Smooth muscle cell (in vitro differentiated cells): Measurements from ENCODE around the gene ECT2. TPM values are rescaled to one million over a fixed set of nuclear protein-coding genes. Genes with fewer than 3 reads are reported as not detected.
"Not testable (repeated sequence)": the region's sequence is repeated elsewhere in the genome, so short reads cannot be mapped to it uniquely, and the experiment has no call there.

Source experiments
- DNase-seq: peaks from one replicate; lab custom pipeline; 2025; ENCODE audit not compliant: unreplicated experiment; lab: John Stamatoyannopoulos, UW
- H2AFZ ChIP-seq: fragments of 200-600 bp; sonication (generic); 2 replicates; pipeline ENCODE4 v1.6.0; 2016; ENCODE audit warnings: antibody characterized with exemption, low read depth, mild to moderate bottlenecking
- H3F3A ChIP-seq: fragments of 200-600 bp; sonication (generic); 2 replicates; pipeline ENCODE4 v1.6.0; 2017; ENCODE audit warnings: antibody characterized with exemption, low read depth
- H3K27ac ChIP-seq: fragments of 200-600 bp; sonication (generic); 2 replicates; pipeline ENCODE4 v1.5.1; 2016; ENCODE audit warnings: low read depth, mild to moderate bottlenecking
- H3K27me3 ChIP-seq: fragments of 200-600 bp; sonication (generic); 2 replicates; pipeline ENCODE4 v1.6.1; 2016; ENCODE audit warnings: low read depth, mild to moderate bottlenecking
- H3K36me3 ChIP-seq: fragments of 200-600 bp; sonication (generic); 2 replicates; pipeline ENCODE4 v1.5.1; 2016; ENCODE audit warnings: low read depth
- H3K4me1 ChIP-seq: fragments of 200-600 bp; sonication (generic); 2 replicates; pipeline ENCODE4 v1.5.1; 2016; ENCODE audit warnings: low read depth
- H3K4me2 ChIP-seq: fragments of 200-600 bp; sonication (generic); 2 replicates; pipeline ENCODE4 v1.6.0; 2016; ENCODE audit warnings: mild to moderate bottlenecking
- H3K4me3 ChIP-seq: fragments of 200-600 bp; sonication (generic); 2 replicates; pipeline ENCODE4 v1.5.1; 2016; ENCODE audit warnings: mild to moderate bottlenecking
- H3K79me2 ChIP-seq: fragments of 200-600 bp; sonication (generic); 2 replicates; pipeline ENCODE4 v1.6.0; 2016; ENCODE audit warnings: low read depth, mild to moderate bottlenecking
- H3K9ac ChIP-seq: fragments of 200-600 bp; sonication (generic); 2 replicates; pipeline ENCODE4 v1.6.0; 2016; ENCODE audit warnings: low read depth
- H3K9me3 ChIP-seq: fragments of 200-600 bp; sonication (generic); replicated peaks from 2 replicates; pipeline ENCODE4 v1.5.1; 2016; ENCODE audit warnings: low read depth
- H4K20me1 ChIP-seq: fragments of 200-600 bp; sonication (generic); 2 replicates; pipeline ENCODE4 v1.6.0; 2016; ENCODE audit warnings: low read depth
- CTCF ChIP-seq: fragments of 200-600 bp; sonication (generic); IDR thresholded peaks from 2 replicates; pipeline ENCODE4 v1.5.1; 2017; ENCODE audit warnings: borderline replicate concordance, mild to moderate bottlenecking, antibody characterized with exemption; ENCODE audit not compliant: insufficient read depth, poor library complexity, severe bottlenecking
- WGBS: methylation state at CpG from one replicate; pipeline ENCODE4 v1.1.7; 2016; ENCODE audit warnings: low lambda C conversion rate; 5-methylcytosine and 5-hydroxymethylcytosine counted together
- polyA plus RNA-seq: library from polyadenylated mRNA; unstranded; fragments of >200 nt; fragmentation: Nextera tagmentation; extraction: Ambion mirVana; gene quantifications from 2 replicates; pipeline ENCODE4 v1.2.1, GENCODE V29; 2016
- total RNA-seq: library from RNA; depleted of rRNA; stranded (reverse); fragments of >200 nt; gene quantifications from 2 replicates; pipeline ENCODE4 v1.2.3, GENCODE V29; 2014

Gene ECT2
- total and polyA plus RNA-seq, 2 experiments from 2014 or later, result 10.9 to 32.1 TPM

DNA sequence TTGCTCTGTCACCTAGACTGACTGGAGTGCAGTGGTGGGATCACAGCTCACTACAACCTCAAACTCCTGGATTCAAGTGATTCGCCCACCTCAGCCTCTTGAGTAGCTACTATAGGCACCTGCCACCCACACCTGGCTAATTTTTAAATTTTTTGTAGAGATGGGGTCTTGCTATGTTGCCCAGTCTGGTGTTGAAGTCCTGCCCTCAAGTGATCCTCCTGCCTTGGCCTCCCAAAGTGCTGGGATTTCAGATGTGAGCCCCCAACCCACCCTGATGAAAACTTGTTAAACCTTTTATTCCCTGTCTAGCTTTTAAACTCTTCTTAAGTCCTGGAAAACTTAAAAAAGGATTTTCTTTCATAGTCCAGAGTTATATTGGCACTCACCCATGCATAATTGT lies 2.6 kb downstream of the ECT2 start:
- Histone ChIP-seq H3F3A (no peaks in the 10 kb centered on the region), H3K4me1 (peaks cover 12% of the 10 kb centered on the region), H2AFZ (no peak overlapping the region), H3K27ac (no peak overlapping the region), H3K9ac (no peak overlapping the region), H3K27me3 (no peaks in the 10 kb centered on the region), H3K36me3 (no peaks in the 10 kb centered on the region), H3K79me2 (peaks cover 39% of the 10 kb centered on the region), H3K9me3 (no peaks in the 10 kb centered on the region), H3K4me3 (no peak overlapping the region), H3K4me2 (no peak overlapping the region), H4K20me1 (no peaks in the 10 kb centered on the region)
- 100% methylated on average over 1 of the region's 1 CpG for WGBS
- no peak for DNase-seq
- no peak for TF ChIP-seq CTCF

DNA sequence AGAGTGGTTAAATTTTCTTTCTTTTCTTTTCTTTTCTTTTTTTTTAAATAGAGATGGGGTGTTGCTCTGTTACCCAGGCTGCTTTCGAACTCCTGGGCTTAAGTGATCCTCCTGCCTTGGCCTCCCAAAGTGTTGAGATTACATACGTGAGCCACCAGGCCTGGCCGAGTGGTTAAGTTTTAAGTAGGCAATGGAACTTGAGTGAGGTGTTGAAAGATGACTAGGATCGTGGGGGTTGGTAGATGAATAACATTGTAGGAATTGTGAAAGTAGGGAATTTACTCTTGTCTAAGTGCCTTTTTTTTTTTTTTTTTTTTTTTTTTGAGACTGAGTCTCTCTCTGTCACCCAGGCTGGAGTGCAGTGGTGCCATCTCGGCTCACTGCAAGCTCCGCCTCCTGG lies 9.9 kb downstream of the ECT2 start:
- not testable (repeated sequence) for H3K9me3 ChIP-seq, H3K4me1 ChIP-seq, H4K20me1 ChIP-seq, H3K79me2 ChIP-seq, H3K9ac ChIP-seq, H3K27me3 ChIP-seq, H3K4me3 ChIP-seq, DNase-seq, H3K4me2 ChIP-seq, H3F3A ChIP-seq, H3K27ac ChIP-seq, H2AFZ ChIP-seq
- H3K36me3 ChIP-seq, result peaks cover 17% of the 10 kb centered on the region
- 80% methylated on average over 6 of the region's 6 CpGs for WGBS

DNA sequence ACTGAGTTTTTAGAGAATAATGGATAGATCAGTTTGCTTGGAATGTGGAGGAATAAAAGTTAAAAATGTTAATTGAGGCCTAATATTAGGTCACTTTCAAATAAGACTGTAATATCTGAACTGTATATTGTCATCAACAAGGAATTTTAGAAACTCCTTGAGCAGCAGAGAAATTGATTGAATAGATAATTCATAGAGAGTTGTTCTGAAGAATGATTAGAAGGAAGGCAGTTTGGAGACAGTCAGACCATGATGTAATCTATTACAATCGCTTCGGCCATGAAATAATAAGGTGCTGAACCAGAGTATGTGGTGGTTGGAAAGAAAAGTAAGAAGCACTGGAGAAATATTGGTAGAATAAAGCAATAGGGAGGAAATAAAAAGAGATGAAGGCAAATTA lies 15.7 kb downstream of the ECT2 start:
- DNase-seq, result no peak
- Histone ChIP-seq H3K4me3 (no peak overlapping the region), H3K36me3 (peaks cover 24% of the 10 kb centered on the region), H3K4me2 (no peak overlapping the region), H3F3A (no peaks in the 10 kb centered on the region), H3K9ac (no peak overlapping the region), H3K27me3 (no peaks in the 10 kb centered on the region), H3K79me2 (no peaks in the 10 kb centered on the region), H3K4me1 (no peaks in the 10 kb centered on the region), H3K27ac (no peak overlapping the region), H3K9me3 (no peaks in the 10 kb centered on the region), H2AFZ (no peak overlapping the region), H4K20me1 (no peaks in the 10 kb centered on the region)
- TF ChIP-seq CTCF, result no peak
- WGBS, result 100% methylated on average over 2 of the region's 2 CpGs

DNA sequence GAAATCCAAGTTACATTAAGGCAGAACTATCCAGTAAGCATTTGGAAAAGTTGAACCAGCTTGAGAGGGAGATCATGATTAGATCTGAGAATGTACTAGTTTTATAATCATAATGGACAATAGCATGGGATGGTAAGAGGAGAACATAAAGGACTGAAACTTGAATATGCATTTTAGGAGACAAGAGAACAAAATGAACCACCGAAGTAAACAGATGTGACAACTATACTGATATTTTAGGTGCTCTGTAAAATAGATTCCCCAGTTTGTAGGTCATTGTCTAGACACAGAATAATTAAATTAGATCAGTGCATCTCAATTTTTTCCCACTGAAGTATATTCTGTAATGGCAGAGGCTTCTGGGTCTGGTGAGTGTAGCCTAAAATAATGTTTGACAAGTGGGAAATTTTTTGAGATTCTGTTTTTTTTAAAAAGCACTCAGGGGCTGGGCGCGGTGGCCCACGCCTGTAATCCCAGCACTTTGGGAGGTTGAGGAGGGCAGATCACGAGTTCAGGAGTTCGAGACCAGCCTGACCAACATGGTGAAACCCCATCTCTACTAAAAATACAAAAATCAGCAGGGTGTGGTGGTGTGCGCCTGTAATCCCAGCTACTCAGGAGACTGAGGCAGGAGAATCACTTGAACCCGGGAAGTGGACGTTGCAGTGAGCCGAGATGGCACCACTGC lies 16.3 kb downstream of the ECT2 start:
- Histone ChIP-seq H3K9ac (no peak overlapping the region), H3K27ac (no peak overlapping the region), H3K4me3 (no peak overlapping the region), H2AFZ (no peak overlapping the region), H3F3A (no peaks in the 10 kb centered on the region), H3K9me3 (no peaks in the 10 kb centered on the region), H3K27me3 (no peaks in the 10 kb centered on the region), H3K36me3 (peaks cover 24% of the 10 kb centered on the region), H3K4me2 (no peak overlapping the region), H3K4me1 (no peaks in the 10 kb centered on the region), H4K20me1 (no peaks in the 10 kb centered on the region), H3K79me2 (no peaks in the 10 kb centered on the region)
- TF ChIP-seq CTCF, result no peak
- 98% methylated on average over 10 of the region's 10 CpGs for WGBS
- no peak for DNase-seq
